Parathyroid adenoma (tissue), 2 donors: ENCODE results near the gene EVA1A.
A peak's percentile ranks its signal among the peaks of the same experiment; 100 is the strongest.

ENCODE experiments used
- H2AFZ ChIP-seq: fragments of 300-600 bp; sonication (generic); one replicate; pipeline ENCODE4 v1.7.0; 2017; ENCODE audit warnings: antibody characterized with exemption, mild to moderate bottlenecking
- H3K27ac ChIP-seq: fragments of 300-600 bp; sonication (generic); one replicate; pipeline ENCODE4 v1.7.0; 2017
- H3K27me3 ChIP-seq: fragments of 300-600 bp; sonication (generic); one replicate; pipeline ENCODE4 v1.7.0; 2017; ENCODE audit warnings: low read length; ENCODE audit not compliant: control insufficient read depth, insufficient read depth
- H3K36me3 ChIP-seq: fragments of 300-600 bp; sonication (generic); one replicate; pipeline ENCODE4 v1.7.0; 2017; ENCODE audit warnings: low read length; ENCODE audit not compliant: control insufficient read depth, insufficient read depth
- H3K4me1 ChIP-seq: fragments of 300-600 bp; sonication (generic); one replicate; pipeline ENCODE4 v1.7.0; 2017; ENCODE audit warnings: control low read depth
- H3K4me2 ChIP-seq: fragments of 300-600 bp; sonication (generic); one replicate; pipeline ENCODE4 v1.7.0; 2017; ENCODE audit warnings: low read length
- H3K4me3 ChIP-seq: fragments of 300-600 bp; sonication (generic); one replicate; pipeline ENCODE4 v1.7.0; 2017; ENCODE audit warnings: low read depth, low read length
- H3K79me2 ChIP-seq: fragments of 300-600 bp; sonication (generic); one replicate; pipeline ENCODE4 v1.7.0; 2017; ENCODE audit warnings: control low read depth
- H3K9ac ChIP-seq: fragments of 300-600 bp; sonication (generic); one replicate; pipeline ENCODE4 v1.7.0; 2017; ENCODE audit warnings: mild to moderate bottlenecking
- H3K9me3 ChIP-seq: fragments of 300-600 bp; sonication (generic); one replicate; pipeline ENCODE4 v1.7.0; 2017; ENCODE audit warnings: low read length; ENCODE audit not compliant: control insufficient read depth
- TF ChIP-seq, protein P1 (sequence below): fragments of 300-600 bp; sonication (generic); IDR thresholded peaks from one replicate; pipeline ENCODE4 v1.7.0; 2017; ENCODE audit warnings: antibody characterized with exemption, mild to moderate bottlenecking
- donor health status: primary hyperparathyroidism.

Gene EVA1A

DNA sequence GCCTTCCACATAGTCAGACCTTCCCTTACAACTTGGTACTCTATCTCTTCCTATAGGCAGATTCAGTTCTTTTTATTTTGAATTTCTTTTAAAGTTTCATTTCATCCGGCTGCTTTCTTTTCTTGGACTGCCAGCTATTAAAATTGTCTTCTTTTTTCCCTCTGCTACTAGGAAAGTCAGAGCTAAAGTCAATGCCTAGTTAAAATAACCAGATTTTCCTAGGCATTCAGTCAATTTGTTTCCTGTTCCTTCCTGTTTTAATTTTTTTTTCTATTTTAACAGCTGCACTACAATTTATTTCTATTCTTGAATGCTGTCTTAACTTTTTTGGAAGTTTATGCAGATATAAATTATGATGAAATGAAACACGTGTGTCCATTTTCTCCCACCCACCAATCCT is 84.8 kb downstream of the EVA1A start:
- no peak overlapping the region for H3K27ac ChIP-seq
- TF ChIP-seq, protein P1, sequence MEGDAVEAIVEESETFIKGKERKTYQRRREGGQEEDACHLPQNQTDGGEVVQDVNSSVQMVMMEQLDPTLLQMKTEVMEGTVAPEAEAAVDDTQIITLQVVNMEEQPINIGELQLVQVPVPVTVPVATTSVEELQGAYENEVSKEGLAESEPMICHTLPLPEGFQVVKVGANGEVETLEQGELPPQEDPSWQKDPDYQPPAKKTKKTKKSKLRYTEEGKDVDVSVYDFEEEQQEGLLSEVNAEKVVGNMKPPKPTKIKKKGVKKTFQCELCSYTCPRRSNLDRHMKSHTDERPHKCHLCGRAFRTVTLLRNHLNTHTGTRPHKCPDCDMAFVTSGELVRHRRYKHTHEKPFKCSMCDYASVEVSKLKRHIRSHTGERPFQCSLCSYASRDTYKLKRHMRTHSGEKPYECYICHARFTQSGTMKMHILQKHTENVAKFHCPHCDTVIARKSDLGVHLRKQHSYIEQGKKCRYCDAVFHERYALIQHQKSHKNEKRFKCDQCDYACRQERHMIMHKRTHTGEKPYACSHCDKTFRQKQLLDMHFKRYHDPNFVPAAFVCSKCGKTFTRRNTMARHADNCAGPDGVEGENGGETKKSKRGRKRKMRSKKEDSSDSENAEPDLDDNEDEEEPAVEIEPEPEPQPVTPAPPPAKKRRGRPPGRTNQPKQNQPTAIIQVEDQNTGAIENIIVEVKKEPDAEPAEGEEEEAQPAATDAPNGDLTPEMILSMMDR: no peak

DNA sequence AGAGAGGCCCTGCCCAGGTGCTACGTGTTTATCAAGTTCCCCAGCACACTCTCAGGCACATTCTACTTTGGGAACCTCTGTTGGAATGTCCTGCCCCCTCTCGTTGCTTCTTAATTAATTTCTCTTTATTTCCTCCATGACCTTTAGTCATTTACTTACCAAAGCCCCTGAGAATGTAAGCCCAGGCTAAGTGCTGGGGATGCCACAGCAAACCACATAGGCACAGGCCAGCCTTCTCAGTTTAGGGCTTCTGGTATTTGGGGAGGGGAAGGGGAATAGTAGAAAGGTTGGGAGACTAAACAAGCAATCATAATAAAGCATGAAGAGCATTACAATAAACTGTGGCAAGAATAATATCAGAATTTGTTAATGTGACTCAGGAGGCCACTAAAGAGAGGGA is 85.7 kb downstream of the EVA1A start:
- Histone ChIP-seq H3K36me3 (no peaks in the 10 kb centered on the region), H3K4me3 (no peak overlapping the region)

More for the DNA sequence above, 84.8 kb downstream of the EVA1A start:
- H3K4me2 ChIP-seq: no peak overlapping the region
- no peaks in the 10 kb centered on the region for H3K9me3 ChIP-seq
- no peak overlapping the region for H3K4me3 ChIP-seq
- no peaks in the 10 kb centered on the region for H3K79me2 ChIP-seq
- no peaks in the 10 kb centered on the region for H3K36me3 ChIP-seq
- H3K4me1 ChIP-seq: no peaks in the 10 kb centered on the region
- no peaks in the 10 kb centered on the region for H3K27me3 ChIP-seq
- no peak overlapping the region for H2AFZ ChIP-seq
- no peak overlapping the region for H3K9ac ChIP-seq

GRCh38 chr2:75474115-75474514 is 86.6 kb downstream of the EVA1A start:
- H3K9me3 ChIP-seq: no peaks in the 10 kb centered on the region
- no peaks in the 10 kb centered on the region for H3K36me3 ChIP-seq
- H3K4me1 ChIP-seq: no peaks in the 10 kb centered on the region
- no peaks in the 10 kb centered on the region for H3K27me3 ChIP-seq
- TF ChIP-seq, protein P1: no peak
- H3K27ac ChIP-seq: no peak overlapping the region
- H3K79me2 ChIP-seq: no peaks in the 10 kb centered on the region
- H2AFZ ChIP-seq: no peak overlapping the region
- H3K4me3 ChIP-seq: no peak overlapping the region
- no peak overlapping the region for H3K4me2 ChIP-seq
- no peak overlapping the region for H3K9ac ChIP-seq

More for the DNA sequence above, 85.7 kb downstream of the EVA1A start:
- H3K4me1 ChIP-seq: no peaks in the 10 kb centered on the region
- no peak overlapping the region for H3K9ac ChIP-seq
- no peaks in the 10 kb centered on the region for H3K9me3 ChIP-seq
- no peaks in the 10 kb centered on the region for H3K79me2 ChIP-seq
- H3K27me3 ChIP-seq: no peaks in the 10 kb centered on the region
- H3K27ac ChIP-seq: no peak overlapping the region
- TF ChIP-seq, protein P1: no peak
- no peak overlapping the region for H3K4me2 ChIP-seq
- H2AFZ ChIP-seq: no peak overlapping the region

DNA sequence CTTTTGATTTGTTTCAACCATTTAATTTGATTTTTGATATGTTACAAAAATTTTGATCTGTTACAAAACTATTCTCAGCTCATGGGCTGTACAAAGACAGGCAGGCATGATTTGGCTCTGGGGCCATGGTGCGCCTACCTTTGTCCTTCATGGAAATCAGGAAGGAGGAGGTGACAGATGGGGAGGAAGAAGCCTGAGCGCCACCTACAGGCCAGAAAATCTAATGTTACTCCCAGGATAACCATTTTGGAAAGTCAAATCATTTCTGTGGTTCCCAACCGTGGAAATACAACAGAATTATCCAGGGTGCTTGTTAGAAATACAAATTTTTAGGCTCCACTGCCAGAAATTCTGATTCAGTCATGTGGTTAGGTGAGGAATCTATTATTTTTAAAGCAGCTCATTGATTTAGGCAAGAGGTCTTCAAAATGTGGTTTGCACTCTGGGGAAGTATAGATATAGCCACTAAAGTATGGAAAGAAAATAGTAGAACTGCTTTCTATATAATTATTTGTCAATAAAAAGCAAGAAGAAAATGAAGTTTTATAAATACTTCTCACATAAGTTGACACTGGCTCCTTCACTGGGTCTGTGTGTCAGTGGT is 93.9 kb downstream of the EVA1A start:
- Histone ChIP-seq H3K4me3 (no peak overlapping the region), H2AFZ (no peak overlapping the region), H3K9ac (no peak overlapping the region), H3K9me3 (no peaks in the 10 kb centered on the region), H3K4me1 (no peaks in the 10 kb centered on the region), H3K36me3 (no peaks in the 10 kb centered on the region), H3K79me2 (no peaks in the 10 kb centered on the region), H3K27me3 (no peaks in the 10 kb centered on the region), H3K27ac (no peak overlapping the region), H3K4me2 (no peak overlapping the region)
- TF ChIP-seq, protein P1: peak; percentile 44

- Histone ChIP-seq H3K79me2 (no peaks in the 10 kb centered on the region), H3K4me1 (no peaks in the 10 kb centered on the region), H3K4me2 (no peak overlapping the region), H3K27ac (no peak overlapping the region), H3K9ac (no peak overlapping the region), H2AFZ (no peak overlapping the region), H3K4me3 (no peak overlapping the region), H3K9me3 (no peaks in the 10 kb centered on the region), H3K27me3 (no peaks in the 10 kb centered on the region), H3K36me3 (no peaks in the 10 kb centered on the region)
- TF ChIP-seq, protein P1: peak; percentile 17
Observed at GRCh38 chr2:75465317-75465984, 95.3 kb downstream of the EVA1A start.
